NB4 (cell line): Measurements from ENCODE around the gene UCP3.

Experiments used
- MAX ChIP-seq: IDR thresholded peaks from 2 replicates; pipeline ENCODE4 v1.6.1; 2011; ENCODE audit warnings: low read depth, low read length
- MYC ChIP-seq: IDR thresholded peaks from 2 replicates; pipeline ENCODE4 v1.6.1; 2011; ENCODE audit warnings: low read depth, low read length
- POLR2A ChIP-seq: IDR thresholded peaks from 2 replicates; pipeline ENCODE4 v1.6.1; 2011; ENCODE audit warnings: mild to moderate bottlenecking; ENCODE audit not compliant: insufficient read length; ENCODE audit errors: extremely low read depth
- TF ChIP-seq, protein P1 (sequence below): IDR thresholded peaks from one replicate; pipeline ENCODE4 v1.5.1; 2012; ENCODE audit warnings: low read depth, low read length

GRCh38 chr11:73969091-73969490 lies 39.8 kb downstream of the UCP3 start:
- TF ChIP-seq, protein P1, sequence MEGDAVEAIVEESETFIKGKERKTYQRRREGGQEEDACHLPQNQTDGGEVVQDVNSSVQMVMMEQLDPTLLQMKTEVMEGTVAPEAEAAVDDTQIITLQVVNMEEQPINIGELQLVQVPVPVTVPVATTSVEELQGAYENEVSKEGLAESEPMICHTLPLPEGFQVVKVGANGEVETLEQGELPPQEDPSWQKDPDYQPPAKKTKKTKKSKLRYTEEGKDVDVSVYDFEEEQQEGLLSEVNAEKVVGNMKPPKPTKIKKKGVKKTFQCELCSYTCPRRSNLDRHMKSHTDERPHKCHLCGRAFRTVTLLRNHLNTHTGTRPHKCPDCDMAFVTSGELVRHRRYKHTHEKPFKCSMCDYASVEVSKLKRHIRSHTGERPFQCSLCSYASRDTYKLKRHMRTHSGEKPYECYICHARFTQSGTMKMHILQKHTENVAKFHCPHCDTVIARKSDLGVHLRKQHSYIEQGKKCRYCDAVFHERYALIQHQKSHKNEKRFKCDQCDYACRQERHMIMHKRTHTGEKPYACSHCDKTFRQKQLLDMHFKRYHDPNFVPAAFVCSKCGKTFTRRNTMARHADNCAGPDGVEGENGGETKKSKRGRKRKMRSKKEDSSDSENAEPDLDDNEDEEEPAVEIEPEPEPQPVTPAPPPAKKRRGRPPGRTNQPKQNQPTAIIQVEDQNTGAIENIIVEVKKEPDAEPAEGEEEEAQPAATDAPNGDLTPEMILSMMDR, result no peak
- TF ChIP-seq POLR2A (peak; percentile 14), MYC (no peak), MAX (no peak)
